ENCODE results near the gene EDARADD.

The EDARADD gene

DNA sequence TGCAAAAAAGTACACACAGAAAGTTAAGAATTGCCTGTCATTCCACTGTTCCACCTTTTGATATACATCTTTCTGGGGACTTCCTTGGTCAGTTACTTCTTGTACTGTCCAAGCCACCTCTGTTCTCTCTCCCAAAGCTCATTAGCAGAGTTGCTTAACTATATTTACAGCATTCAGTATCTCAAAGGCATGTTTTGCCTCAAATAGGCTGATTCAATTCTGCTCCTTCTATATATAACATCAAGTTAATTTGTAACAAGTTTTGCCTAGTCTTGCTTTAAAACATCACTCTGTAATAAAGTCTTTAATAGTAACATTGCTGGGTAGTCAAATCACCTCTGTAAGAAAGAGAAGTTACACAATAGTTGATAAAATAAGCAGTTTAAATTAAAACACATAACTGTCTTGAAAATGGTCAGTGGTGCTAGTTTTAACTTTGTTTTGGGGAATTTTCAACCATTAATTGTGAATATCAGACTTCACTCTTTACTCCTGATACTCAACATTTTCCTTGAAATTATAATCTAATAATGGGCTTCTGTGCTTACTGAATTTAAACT is 35.7 kb downstream of the EDARADD start:
- Histone ChIP-seq H3K79me2 (ENCODE audit: control insufficient read depth, insufficient read depth, low read length, poor library complexity) (no peaks in the 10 kb centered on the region), H4K8ac (ENCODE audit: low read depth, low read length) (no peak overlapping the region), H3K23ac (ENCODE audit: low read length) (no peak overlapping the region), H3K27ac (ENCODE audit: low read depth, low read length) (no peak overlapping the region), H2BK120ac (ENCODE audit: insufficient read depth, low read length, poor library complexity) (no peak overlapping the region), H4K12ac (ENCODE audit: low read depth, low read length) (no peak overlapping the region), H3K4ac (ENCODE audit: low read depth, low read length) (no peak overlapping the region), H2AK5ac (ENCODE audit: low read length) (no peak overlapping the region), H3K4me3 (ENCODE audit: low read depth, low read length) (no peak overlapping the region), H3K79me1 (ENCODE audit: low read length) (no peaks in the 10 kb centered on the region), H2BK12ac (ENCODE audit: low read length) (no peak overlapping the region), H3K18ac (ENCODE audit: low read length) (no peak overlapping the region), H4K91ac (ENCODE audit: low read depth, low read length) (no peak overlapping the region), H3K4me1 (ENCODE audit: control insufficient read depth in 1 of 2, insufficient read depth in 2 of 2, low read length in 2 of 2) (no peaks in the 10 kb centered on the region), H3K14ac (ENCODE audit: low read length) (no peak overlapping the region), H3K36me3 (ENCODE audit: control insufficient read depth in 1 of 2, insufficient read depth in 2 of 2, low read length in 2 of 2) (no peaks in the 10 kb centered on the region), H2AFZ (ENCODE audit: insufficient read depth, low read length, poor library complexity) (no peak overlapping the region), H3K9ac (ENCODE audit: low read length) (no peak overlapping the region), H2BK5ac (ENCODE audit: low read depth, low read length, poor library complexity) (no peak overlapping the region), H3K4me2 (ENCODE audit: low read length) (no peak overlapping the region), H3K9me3 (ENCODE audit: insufficient read depth, low read depth, low read length) (no peaks in the 10 kb centered on the region), H3K27me3 (ENCODE audit: insufficient read depth, low read length) (no peaks in the 10 kb centered on the region)
- no peak for DNase-seq

DNA sequence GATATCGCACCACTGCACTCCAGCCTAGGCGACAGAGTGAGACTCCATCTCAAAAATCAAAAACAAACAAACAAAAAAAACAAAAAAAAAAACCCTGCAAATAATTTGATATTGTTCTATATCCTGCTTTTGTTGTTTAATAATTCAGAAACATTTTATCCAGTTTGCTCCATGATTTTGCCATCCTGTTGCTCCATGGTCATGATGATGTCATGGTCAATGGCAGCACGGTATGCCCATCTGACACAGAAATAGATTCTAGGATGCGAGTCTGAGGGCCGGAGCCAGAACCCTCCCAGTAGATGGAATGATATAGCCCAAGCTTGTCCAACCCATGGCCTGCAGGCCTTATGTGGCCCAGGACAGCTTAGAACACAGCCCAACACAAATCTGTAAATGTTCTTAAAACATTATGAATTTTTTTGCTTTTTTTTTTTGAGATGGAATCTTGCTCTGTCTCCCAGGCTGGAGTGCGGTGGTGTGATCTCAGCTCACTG is 39.8 kb downstream of the EDARADD start:
- Histone ChIP-seq H3K27ac (ENCODE audit: low read depth, low read length) (no peak overlapping the region), H3K4me1 (ENCODE audit: control insufficient read depth in 1 of 2, insufficient read depth in 2 of 2, low read length in 2 of 2) (no peaks in the 10 kb centered on the region), H3K9ac (ENCODE audit: low read length) (no peak overlapping the region), H3K27me3 (ENCODE audit: insufficient read depth, low read length) (no peaks in the 10 kb centered on the region), H2BK12ac (ENCODE audit: low read length) (no peak overlapping the region), H2AK5ac (ENCODE audit: low read length) (no peak overlapping the region), H4K91ac (ENCODE audit: low read depth, low read length) (no peak overlapping the region), H3K14ac (ENCODE audit: low read length) (no peak overlapping the region), H3K4me3 (ENCODE audit: low read depth, low read length) (no peak overlapping the region), H3K79me2 (ENCODE audit: control insufficient read depth, insufficient read depth, low read length, poor library complexity) (no peaks in the 10 kb centered on the region), H3K4me2 (ENCODE audit: low read length) (no peak overlapping the region), H3K4ac (ENCODE audit: low read depth, low read length) (no peak overlapping the region), H2BK5ac (ENCODE audit: low read depth, low read length, poor library complexity) (no peak overlapping the region), H4K12ac (ENCODE audit: low read depth, low read length) (no peak overlapping the region), H2AFZ (ENCODE audit: insufficient read depth, low read length, poor library complexity) (no peak overlapping the region), H3K79me1 (ENCODE audit: low read length) (no peaks in the 10 kb centered on the region), H4K8ac (ENCODE audit: low read depth, low read length) (no peak overlapping the region), H3K36me3 (ENCODE audit: control insufficient read depth in 1 of 2, insufficient read depth in 2 of 2, low read length in 2 of 2) (no peaks in the 10 kb centered on the region), H3K9me3 (ENCODE audit: insufficient read depth, low read depth, low read length) (no peaks in the 10 kb centered on the region), H2BK120ac (ENCODE audit: insufficient read depth, low read length, poor library complexity) (no peak overlapping the region), H3K23ac (ENCODE audit: low read length) (no peak overlapping the region), H3K18ac (ENCODE audit: low read length) (no peak overlapping the region)
- no peak for DNase-seq
- no CpG with 5 or more reads among the region's 6 CpGs for WGBS (ENCODE audit: extremely low coverage, insufficient coverage, insufficient read length)

DNA sequence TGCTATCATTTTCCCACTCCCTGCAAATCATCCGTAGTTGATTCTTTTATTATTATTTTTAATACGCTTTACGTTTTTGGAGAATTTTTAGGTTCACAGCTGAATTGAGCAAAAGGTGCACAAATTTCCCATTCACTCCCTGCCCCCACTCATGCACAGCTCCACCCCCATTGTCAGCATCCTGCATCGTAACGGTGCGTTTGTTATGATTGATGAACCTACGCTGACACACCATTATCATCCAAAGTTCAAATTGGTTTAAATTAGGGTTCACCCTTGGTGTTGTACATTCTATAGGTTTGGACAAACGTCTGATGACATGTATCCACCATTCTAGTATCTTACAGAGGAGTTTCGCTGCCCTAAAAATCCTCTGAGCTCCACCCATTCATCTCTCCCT is 44.5 kb downstream of the EDARADD start:
- Histone ChIP-seq H2BK12ac (ENCODE audit: low read length) (no peak overlapping the region), H2BK120ac (ENCODE audit: insufficient read depth, low read length, poor library complexity) (no peak overlapping the region), H3K9ac (ENCODE audit: low read length) (no peak overlapping the region), H3K18ac (ENCODE audit: low read length) (no peak overlapping the region), H3K27ac (ENCODE audit: low read depth, low read length) (no peak overlapping the region), H3K4me3 (ENCODE audit: low read depth, low read length) (no peak overlapping the region), H3K79me1 (ENCODE audit: low read length) (no peaks in the 10 kb centered on the region), H2AK5ac (ENCODE audit: low read length) (no peak overlapping the region), H4K12ac (ENCODE audit: low read depth, low read length) (no peak overlapping the region), H3K27me3 (ENCODE audit: insufficient read depth, low read length) (no peaks in the 10 kb centered on the region), H3K36me3 (ENCODE audit: control insufficient read depth in 1 of 2, insufficient read depth in 2 of 2, low read length in 2 of 2) (no peaks in the 10 kb centered on the region), H3K4ac (ENCODE audit: low read depth, low read length) (no peak overlapping the region), H3K14ac (ENCODE audit: low read length) (no peak overlapping the region), H2AFZ (ENCODE audit: insufficient read depth, low read length, poor library complexity) (no peak overlapping the region), H3K23ac (ENCODE audit: low read length) (no peak overlapping the region), H3K4me2 (ENCODE audit: low read length) (no peak overlapping the region), H3K4me1 (ENCODE audit: control insufficient read depth in 1 of 2, insufficient read depth in 2 of 2, low read length in 2 of 2) (no peaks in the 10 kb centered on the region), H4K8ac (ENCODE audit: low read depth, low read length) (no peak overlapping the region), H3K79me2 (ENCODE audit: control insufficient read depth, insufficient read depth, low read length, poor library complexity) (no peaks in the 10 kb centered on the region), H4K91ac (ENCODE audit: low read depth, low read length) (no peak overlapping the region), H3K9me3 (ENCODE audit: insufficient read depth, low read depth, low read length) (no peaks in the 10 kb centered on the region), H2BK5ac (ENCODE audit: low read depth, low read length, poor library complexity) (no peak overlapping the region)
- no peak for DNase-seq
- no CpG with 5 or more reads among the region's 9 CpGs for WGBS (ENCODE audit: extremely low coverage, insufficient coverage, insufficient read length)

DNA sequence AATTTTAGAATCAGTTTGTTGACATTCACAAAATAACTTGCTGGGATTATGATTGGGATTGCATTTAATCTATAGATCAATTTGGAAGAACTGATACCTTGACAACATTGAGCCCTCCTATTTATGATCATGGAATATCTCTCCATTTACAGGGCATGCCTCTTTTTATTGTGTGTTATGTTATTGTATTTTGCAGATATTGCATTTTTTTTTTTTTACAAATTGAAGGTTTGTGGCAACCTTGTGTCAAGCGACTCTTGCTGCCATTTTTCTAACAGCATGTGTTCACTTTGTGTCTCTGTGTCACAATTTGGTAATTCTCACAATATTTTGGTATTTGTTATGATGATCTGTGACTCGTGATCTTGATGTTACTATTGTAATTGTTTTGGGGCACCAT is 46.3 kb downstream of the EDARADD start:
- Histone ChIP-seq H2AFZ (ENCODE audit: insufficient read depth, low read length, poor library complexity) (no peak overlapping the region), H3K18ac (ENCODE audit: low read length) (no peak overlapping the region), H2BK5ac (ENCODE audit: low read depth, low read length, poor library complexity) (no peak overlapping the region), H3K4me2 (ENCODE audit: low read length) (no peak overlapping the region), H3K4me3 (ENCODE audit: low read depth, low read length) (no peak overlapping the region), H3K27ac (ENCODE audit: low read depth, low read length) (no peak overlapping the region), H3K36me3 (ENCODE audit: control insufficient read depth in 1 of 2, insufficient read depth in 2 of 2, low read length in 2 of 2) (no peaks in the 10 kb centered on the region), H3K14ac (ENCODE audit: low read length) (no peak overlapping the region), H3K4me1 (ENCODE audit: control insufficient read depth in 1 of 2, insufficient read depth in 2 of 2, low read length in 2 of 2) (no peaks in the 10 kb centered on the region), H3K4ac (ENCODE audit: low read depth, low read length) (no peak overlapping the region), H4K12ac (ENCODE audit: low read depth, low read length) (no peak overlapping the region), H3K79me2 (ENCODE audit: control insufficient read depth, insufficient read depth, low read length, poor library complexity) (no peaks in the 10 kb centered on the region), H3K9me3 (ENCODE audit: insufficient read depth, low read depth, low read length) (no peaks in the 10 kb centered on the region), H3K9ac (ENCODE audit: low read length) (no peak overlapping the region), H3K23ac (ENCODE audit: low read length) (no peak overlapping the region), H2BK120ac (ENCODE audit: insufficient read depth, low read length, poor library complexity) (no peak overlapping the region), H3K79me1 (ENCODE audit: low read length) (no peaks in the 10 kb centered on the region), H2AK5ac (ENCODE audit: low read length) (no peak overlapping the region), H4K91ac (ENCODE audit: low read depth, low read length) (no peak overlapping the region), H3K27me3 (ENCODE audit: insufficient read depth, low read length) (no peaks in the 10 kb centered on the region), H2BK12ac (ENCODE audit: low read length) (no peak overlapping the region), H4K8ac (ENCODE audit: low read depth, low read length) (no peak overlapping the region)
- no CpG with 5 or more reads among the region's 2 CpGs for WGBS (ENCODE audit: extremely low coverage, insufficient coverage, insufficient read length)
- DNase-seq = no peak
